GM19455 (cell line): ENCODE results near the gene ADISSP.

Source experiments
- ATAC-seq: cut with Tn5 transposase; IDR thresholded peaks from one replicate; pipeline ENCODE4 v1.9.1; 2021; ENCODE audit not compliant: unreplicated experiment

Gene ADISSP

DNA sequence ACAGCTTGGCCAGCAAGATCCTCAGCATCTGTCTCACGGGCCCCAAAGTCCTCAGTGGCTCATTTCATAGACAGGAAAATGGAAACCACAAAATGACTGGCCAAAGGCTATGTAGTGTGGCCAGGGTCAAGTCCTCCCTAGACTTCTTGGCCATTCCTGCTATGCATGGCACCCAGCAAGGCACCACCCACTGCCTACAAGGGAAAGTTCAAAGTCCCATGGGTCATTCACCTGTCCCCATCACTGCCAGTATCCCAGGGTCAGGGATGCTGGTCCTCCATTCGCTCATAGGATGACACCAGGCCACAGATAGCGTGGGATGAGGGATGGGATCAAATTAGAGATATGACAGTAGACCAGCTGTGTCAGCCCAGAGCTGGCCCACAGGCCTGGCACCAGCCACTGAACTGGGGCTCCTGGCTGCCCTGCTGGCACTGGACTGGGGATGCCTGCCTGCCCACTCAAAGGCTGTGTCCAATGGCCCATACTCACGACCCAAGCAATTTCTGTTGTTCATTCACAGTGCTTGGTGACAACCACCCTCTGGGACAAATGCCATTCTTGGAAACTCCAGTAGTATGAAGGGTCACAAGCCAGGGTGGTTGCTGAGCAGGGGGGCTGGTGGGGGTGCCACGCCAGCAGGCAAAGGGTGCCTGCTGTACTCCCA is 11.6 kb downstream of the ADISSP start:
- no peak for ATAC-seq

DNA sequence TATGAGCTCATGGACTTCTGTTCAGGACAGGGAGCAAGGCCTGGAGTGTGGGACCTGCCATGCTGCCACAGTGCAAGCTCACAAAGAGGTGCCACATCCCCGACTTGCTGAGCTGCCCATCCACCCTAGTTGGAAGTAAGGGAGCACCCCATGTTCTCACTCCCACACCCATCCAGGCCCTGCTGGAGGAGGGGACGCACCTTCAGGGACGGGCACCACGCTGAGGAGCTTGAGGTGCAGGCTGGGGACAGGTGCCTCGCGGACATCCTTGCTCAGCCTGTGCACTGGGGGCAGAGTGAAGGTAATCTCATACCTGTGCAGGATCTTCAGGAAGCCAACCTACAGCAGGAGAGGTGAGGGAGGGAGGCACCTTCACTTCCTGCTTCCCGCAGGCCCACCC is 12.3 kb downstream of the ADISSP start:
- ATAC-seq, result no peak

DNA sequence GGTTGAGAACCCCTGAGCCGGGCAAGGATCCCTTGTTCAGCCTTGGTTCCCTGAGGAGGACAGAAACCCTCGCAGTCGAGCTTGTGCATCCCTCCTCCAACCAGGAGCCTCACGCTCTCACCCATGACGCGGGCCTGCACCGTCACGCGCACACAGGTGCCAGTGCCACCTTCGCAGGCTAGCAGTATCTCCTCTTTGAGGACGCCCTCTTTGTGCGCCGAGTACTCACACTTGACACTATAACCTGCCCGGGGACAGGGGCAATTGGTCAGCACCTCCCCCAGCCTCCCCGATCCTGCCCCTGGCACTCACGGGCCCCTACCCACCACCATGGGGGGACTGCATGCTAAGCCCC is 13.3 kb downstream of the ADISSP start:
- no peak for ATAC-seq

DNA sequence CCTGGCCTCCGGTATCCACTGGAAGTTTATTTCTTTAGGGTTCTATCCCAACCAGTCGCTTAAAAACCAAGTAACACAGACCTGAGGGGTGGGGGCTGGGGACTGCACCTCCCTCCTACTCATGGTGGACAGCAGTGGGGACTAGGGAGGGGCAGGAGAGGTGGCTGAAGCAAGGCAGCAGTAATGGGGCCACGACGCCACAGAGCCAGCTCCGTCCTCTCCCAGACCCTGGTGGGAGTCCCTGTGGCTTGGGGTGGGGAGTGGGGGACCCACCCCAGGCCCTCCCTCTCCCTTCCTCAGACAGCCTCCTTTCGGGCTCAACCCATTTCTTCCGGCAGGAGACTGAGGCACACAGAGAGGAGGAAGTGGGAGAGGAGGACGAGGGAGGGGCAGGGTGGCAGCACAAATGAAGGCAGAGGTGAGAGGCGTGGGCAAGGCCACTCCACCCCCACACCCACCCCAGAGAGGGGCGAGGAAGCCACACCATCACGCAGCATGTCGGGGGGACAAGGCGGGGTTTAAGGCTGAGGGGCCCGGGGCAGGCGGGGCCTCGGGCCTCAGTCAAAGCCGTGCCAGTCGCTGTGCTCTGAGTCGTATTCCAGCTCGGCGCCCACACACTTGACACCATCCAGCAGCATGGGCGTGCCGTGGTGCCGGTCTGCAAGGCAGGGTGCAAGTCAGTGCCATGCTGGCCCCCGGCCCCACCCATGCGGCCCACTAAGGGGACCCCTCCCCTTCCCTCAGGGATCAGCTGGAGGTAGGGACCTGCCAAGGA is 13.9 kb downstream of the ADISSP start:
- no peak for ATAC-seq

DNA sequence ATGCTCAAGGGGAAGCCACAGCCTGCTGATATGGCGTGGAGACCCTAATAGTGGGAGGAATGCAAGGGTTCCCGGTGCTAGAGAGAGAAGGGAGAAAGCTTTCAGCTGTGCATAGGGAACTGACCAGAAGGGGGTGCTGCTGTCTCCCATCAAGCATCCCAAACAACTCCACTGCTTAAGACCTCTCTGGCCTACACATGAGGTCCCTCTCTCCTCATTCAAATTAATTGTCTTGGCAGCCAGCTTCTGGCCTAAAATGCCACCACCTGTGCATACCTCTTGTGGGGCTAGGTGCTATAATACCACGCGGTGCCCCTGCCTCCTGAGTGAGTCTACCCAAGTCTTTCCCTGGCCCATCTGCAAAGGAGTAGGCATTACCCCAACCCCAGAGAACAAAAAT is 14.5 kb downstream of the ADISSP start:
- no peak for ATAC-seq

DNA sequence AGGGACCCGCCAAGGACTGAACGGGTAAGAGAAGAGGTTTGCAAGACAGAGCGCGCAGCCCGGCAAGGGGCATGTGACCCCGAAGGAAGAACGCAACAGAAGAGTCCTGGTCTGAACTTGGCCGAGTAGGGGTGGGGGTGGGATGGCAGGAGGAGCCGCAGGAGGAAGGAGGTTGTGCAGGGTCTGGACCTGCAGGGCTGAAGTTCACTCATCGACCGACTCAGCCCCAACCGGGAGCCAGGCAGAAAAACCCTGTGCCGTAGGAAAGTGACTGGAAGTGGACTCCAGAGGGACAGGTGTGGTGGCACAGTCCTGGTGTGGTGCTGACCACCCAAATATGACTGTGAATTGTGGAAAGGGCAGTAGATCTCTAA is 15.2 kb downstream of the ADISSP start:
- no peak for ATAC-seq

DNA sequence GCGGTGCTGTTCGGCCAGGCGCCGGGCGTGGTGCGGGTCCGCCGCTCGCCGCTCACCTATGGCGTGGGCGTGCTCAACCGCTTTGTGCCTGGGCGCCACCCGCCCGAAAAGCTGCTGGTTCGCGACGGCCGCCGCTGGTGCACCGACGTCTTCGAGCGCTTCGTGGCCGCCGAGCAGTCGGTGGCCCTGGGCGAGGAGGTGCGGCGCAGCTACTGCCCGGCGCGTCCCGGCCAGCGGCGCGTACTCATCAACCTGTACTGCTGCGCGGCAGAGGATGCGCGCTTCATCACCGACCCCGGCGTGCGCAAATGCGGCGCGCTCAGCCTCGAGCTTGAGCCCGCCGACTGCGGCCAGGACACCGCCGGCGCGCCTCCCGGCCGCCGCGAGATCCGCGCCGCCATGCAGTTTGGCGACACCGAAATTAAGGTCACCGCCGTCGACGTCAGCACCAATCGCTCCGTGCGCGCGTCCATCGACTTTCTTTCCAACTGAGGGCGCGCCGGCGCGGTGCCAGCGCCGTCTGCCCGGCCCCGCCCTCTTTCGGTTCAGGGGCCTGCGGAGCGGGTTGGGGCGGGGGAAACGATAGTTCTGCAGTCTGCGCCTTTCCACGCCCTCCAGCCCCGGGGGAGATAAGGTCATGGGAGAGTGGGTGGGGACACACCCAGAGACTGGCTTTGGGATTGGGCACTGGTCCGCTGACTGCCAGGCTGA is 15.7 kb downstream of the ADISSP start:
- ATAC-seq, result no peak

DNA sequence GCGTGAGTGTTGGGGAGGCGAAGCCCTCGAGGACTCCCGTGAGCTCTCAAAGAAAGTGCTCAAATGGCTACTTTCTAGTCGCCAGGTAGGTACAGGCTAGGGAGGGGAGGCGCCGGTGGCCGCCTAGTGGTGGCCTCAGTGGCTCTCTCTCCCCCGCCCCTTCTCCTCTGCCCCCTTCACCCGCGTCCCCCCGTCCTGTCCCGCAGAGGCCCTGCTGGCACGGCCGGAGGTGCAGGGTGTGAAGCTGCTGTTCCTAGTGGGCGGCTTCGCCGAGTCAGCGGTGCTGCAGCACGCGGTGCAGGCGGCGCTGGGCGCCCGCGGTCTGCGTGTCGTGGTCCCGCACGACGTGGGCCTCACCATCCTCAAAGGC is 16.3 kb downstream of the ADISSP start:
- no peak for ATAC-seq

DNA sequence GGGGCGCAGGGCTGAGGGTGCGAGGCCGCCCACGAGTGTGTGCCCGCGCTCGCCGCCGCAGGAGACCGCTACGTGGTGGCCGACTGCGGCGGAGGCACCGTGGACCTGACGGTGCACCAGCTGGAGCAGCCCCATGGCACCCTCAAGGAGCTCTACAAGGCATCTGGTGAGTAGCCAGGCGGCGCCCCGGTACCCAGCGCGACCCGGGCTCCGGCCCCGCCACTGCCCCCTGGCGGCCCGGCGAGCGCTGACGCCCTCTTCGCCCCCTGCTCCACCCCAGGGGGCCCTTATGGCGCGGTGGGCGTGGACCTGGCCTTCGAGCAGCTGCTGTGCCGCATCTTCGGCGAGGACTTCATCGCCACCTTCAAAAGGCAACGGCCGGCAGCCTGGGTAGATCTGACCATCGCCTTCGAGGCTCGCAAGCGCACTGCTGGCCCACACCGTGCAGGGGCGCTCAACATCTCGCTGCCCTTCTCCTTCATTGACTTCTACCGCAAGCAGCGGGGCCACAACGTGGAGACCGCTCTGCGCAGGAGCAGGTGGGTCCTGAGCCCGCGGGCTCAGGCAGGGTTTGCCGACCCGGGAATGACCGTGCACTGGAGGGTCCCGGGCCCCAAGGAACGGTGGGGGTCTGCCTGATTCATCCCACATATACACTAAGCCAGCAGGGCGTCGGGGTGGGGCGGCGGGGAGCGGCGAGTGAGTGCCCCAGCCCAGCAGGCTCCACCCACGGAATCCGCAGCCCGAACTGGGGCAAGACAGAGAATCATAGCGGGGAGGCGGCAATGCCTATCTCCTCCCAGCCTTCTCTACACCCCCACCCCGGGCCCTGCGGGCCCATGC is 17.6 kb downstream of the ADISSP start:
- ATAC-seq, result no peak

DNA sequence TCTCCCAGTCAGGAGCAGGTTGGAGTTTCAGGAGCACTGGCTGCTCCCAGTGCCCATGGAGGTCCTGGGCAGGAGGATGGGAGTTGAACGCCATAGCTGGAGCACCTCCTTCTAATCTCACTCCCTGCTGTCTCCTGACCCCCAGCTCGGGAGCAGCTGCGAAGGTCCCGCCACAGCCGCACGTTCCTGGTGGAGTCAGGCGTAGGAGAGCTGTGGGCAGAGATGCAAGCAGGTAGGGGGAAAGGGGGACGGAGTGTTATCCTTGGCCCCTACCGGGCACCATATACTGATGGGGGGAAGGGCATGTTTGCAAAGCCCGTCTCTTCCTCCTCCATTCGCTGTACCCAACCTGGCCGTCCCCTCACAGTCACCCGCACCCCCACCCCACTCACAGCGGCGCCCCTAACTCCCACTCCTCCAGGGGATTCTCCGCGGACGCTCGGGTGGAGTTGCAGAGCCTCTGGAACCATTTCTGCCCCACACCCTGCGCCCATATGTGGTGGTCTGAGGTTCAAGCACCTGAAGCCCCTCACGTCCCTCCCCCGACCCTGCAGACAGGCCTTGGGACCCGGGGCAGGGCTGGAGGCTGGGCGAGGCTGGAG is 18.4 kb downstream of the ADISSP start:
- no peak for ATAC-seq

DNA sequence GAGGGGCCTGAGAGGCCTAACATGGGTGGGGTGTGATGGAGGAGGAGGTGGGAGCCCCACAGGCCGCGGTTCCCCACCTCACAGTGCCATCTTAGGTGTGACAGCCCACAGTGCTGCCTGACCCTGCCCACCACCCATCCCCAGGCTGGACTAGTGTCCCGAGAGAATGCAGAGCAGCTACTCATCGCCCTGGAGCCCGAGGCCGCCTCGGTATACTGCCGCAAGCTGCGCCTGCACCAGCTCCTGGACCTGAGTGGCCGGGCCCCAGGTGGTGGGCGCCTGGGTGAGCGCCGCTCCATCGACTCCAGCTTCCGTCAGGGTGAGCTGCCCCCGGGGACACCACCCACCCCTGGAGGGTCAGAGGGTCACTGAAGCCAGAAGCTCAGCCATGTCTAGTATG is 19.5 kb downstream of the ADISSP start:
- no peak for ATAC-seq

DNA sequence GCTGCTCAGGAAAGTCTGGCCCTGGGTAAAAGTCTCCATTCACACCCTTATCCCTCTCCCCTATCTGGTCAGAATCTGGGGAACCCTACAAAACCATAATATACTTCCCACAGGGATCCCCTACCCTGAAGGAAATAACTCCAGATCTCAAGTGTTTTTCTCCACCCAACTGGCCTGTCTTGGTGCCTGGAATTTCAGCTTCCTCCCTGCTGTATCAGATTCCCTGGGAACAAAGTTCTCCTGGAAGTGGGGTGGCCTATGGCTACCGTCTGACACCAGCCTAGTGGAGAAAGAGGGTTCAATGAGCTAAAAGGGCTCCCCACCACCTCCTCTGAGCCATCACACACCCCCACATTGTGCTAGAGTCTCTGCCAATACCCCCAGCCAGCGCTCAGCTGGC is 20.1 kb downstream of the ADISSP start:
- no peak for ATAC-seq

DNA sequence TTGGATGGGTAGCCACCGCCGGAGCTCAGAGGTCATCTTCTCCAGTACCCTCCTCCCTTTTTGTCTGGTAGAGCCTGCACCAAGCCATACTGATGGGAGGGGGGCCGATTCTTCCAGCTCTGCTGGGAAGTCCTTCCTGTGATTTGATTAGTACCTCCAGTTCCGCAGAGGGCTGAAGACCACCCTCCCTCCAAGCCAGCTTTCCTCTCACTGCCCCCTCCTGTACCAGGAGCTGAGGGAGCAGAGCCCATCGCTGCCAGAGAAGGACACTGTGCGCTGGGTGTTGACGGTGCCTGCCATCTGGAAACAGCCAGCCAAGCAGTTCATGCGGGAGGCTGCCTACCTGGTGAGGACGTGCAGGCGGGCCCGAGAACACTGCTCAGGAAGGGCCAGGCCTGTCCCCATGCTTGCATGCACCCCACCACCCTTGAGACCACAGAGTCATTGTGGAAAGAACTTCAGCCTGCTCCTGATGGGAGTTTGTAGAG is 21.8 kb downstream of the ADISSP start:
- ATAC-seq, result no peak

DNA sequence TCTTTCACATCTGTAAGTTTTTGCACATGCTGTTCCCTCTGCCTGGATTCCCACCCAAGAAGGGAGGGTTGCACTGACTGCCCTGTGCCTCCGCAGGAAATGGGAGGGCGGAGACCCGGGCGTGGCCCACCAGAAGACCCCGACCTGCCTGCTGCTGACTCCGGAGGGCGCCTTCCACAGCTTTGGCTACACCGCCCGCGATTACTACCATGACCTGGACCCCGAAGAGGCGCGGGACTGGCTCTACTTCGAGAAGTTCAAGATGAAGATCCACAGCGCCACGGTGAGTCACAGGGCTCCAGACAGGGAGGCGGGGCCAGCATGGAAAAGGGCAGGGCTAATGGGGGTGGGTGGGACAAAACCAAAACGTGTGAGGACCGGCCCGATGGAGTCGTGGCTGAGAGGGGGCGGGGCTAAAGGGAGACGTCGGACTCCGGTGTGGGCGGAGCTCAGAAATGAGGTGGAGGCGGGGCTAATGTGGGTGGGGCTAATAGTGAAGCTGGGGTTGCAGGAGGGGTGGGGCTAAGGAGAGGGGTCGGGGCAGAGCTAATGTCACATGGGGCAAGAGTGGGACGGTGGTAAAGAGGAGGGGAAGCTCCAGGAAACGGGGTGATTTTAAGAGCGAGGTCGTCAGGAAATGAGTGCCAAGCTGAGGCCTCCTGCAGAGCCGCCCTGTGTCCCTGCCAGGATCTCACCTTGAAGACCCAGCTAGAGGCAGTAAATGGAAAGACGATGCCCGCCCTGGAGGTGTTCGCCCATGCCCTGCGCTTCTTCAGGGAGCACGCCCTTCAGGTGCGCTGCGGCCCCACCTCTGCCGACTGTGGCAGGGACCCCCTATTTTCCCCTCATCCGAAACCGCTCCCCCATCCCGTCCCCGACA is 22.5 kb downstream of the ADISSP start:
- no peak for ATAC-seq

DNA sequence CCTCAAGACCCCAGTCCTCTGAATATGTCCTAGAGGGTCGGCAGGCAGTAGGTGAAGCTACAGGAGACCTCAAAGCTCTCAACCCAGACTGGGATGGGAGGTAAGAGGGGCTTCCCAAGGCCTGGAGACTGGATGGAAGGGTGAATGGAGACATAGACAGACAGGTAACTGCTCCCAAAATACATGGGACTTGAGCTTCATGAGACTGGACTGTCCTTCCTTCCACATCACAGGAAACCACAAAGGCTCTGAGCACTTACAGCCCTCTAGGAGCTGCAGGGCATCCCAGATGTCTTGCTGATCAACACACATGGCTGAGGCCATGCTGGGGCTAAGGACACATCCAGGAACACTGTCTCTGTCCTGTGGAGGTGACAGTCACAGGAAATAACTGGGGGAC is 23.5 kb downstream of the ADISSP start:
- ATAC-seq, result no peak

DNA sequence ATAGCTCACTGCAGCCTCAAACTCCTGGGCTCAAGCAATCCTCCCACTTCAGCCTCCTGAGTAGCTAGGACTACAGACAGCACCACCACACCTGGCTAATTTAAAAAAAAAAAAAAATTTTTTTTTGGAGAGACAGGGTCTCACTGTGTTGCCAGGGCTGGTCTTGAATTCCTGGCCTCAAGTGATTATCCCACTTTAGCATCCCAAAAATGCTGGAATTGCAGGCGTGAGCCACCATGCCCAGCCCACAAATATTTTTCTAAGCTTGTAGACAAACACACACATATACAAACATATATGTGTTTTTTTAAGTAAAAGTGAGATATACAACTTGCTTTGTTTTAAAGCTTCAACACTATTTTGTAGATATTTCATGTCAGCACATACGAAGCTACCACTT is 24.3 kb downstream of the ADISSP start:
- ATAC-seq, result no peak

DNA sequence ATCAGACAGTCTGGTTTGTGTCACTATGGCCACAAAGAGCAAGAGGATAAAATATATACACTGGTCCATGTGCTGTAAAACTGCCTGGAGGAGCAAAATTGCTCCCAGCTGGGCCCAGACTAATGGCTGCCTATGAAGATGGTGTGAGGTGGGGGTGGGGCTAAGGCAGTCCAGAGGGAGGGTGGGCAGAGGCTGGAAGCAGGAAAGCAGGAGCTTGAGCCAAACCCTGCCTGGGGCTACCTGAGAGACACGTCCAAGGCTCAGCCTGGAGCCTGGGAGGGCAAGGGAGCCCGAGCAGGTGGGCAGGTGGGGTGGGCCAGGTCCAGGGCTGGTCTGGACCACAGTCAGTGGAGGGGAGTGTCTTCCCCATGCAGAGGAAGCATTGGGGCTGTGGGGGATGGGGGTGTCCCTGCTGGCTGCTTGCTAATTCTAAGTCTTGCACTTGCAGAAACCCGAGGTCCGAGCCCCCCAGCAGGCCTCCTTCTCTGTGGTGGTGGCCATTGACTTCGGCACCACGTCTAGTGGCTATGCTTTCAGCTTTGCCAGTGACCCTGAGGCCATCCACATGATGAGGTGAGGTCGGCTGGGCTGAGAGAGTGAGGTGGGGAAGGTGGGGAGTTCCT is 25.6 kb downstream of the ADISSP start:
- no peak for ATAC-seq

DNA sequence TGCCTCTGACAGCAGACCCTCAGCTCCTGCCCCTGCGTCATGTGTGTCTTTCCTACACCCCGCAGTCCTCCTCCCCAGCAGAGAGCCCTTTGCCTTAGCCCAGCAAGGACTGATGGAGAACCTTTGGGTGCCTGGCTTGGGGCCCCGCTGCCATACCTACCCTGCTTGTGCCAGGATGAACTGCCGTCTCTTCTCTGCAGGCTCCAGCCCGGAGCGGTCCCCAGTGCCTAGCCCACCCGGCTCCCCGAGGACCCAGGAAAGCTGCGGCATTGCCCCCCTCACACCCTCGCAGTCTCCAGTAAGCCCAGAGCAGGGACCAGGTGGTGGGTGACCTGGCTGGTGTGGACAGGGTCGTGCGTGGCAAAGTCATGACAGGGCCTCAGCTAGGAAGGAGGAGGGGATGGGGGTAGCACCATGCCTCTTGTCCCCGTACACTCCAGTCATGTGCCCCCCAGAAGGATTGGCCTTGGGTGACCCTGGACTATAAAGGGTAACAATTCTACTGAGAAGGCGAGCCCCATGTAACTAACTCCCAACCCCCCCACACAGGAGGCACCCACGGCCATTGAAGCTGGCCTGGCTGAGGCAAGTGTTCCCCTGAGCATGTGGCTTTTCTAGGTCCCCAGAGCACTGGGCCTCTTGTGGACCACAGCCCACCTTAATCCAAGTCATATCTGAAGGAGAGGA is 26.8 kb downstream of the ADISSP start:
- no peak for ATAC-seq

DNA sequence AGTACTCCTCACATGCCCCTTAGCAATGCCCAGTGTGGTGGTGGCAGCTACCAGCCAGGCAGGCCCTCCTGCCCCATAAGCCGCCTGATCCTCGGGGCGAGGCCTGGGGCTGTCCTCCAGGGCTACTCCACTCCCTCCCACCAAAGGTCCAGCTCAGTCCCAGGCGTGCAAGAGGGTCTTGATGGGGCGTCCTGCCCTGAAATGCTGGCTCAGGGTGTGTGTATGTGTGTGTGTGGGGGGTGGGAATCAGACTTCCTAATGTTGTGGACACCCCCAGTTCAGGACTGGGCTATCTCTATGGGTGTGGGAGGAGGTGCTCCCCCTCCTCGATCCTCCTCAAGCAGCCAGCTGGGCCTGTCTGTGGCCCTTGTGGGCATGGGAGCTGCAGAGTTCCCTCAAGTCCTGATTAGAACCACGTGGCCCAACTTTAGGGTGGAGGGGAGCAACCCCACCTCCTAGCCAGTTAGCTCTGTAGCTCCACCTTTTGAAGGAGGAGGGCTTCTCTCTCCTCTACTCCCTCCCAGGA is 27.6 kb downstream of the ADISSP start:
- no peak for ATAC-seq
